CD4-positive, alpha-beta T cell treated with Interleukin-6 at 100 ng/mL for 8 hours (primary cell): Measurements from ENCODE around the gene EPAS1.
"Not testable (repeated sequence)": the region's sequence is repeated elsewhere in the genome, so short reads cannot be mapped to it uniquely, and the experiment has no call there.

Source experiments
- DNase-seq: peaks from one replicate; pipeline ENCODE4 v3.0.0-alpha.2; 2020; ENCODE audit warnings: mixed read lengths, low spot score

EPAS1 gene

DNA sequence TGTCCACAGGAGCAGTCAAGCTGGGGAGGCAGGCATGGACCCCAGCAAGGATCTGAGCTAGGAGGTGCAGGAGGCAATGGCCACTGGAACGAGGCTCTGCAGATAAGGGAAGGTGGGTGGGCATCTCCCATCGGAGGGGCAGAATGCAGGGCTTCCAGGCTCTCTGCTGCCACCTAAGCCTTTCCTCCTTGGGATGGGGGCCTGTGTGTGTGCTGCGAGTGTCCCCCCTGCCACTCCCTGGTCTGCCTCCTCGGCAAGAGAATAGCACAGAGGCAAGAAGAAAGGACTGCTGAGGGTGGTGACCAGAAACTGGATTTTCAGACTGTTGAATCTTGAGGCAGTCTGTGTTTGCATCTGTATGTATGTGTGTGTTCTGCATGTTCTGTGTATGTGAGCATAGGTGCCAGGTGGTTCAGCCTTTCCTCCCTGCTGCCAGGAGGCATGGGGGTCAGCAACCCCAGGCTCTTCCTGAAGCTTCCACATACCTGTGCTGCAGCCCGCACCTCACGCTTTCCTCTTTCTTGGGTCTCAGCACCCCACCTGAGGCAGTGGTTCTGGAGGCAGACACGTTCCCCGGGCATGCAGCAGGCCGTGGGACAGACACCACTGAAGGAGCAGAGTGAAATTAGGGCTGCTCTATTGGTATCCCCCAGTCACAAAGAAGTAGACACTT is 86.7 kb downstream of the EPAS1 start:
- DNase-seq, result no peak

DNA sequence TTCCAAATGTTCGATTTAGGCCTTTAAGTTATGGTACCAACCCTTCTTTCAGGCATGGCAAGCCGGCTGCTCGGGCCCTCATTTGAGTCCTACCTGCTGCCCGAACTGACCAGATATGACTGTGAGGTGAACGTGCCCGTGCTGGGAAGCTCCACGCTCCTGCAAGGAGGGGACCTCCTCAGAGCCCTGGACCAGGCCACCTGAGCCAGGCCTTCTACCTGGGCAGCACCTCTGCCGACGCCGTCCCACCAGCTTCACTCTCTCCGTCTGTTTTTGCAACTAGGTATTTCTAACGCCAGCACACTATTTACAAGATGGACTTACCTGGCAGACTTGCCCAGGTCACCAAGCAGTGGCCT is 87.2 kb downstream of the EPAS1 start:
- DNase-seq, result no peak

GRCh38 chr2:46385786-46386577 is 88.8 kb downstream of the EPAS1 start:
- DNase-seq, result no peak

GRCh38 chr2:46386763-46387162 is 89.6 kb downstream of the EPAS1 start:
- DNase-seq, result no peak

GRCh38 chr2:46387292-46387691 is 90.1 kb downstream of the EPAS1 start:
- DNase-seq, result no peak

DNA sequence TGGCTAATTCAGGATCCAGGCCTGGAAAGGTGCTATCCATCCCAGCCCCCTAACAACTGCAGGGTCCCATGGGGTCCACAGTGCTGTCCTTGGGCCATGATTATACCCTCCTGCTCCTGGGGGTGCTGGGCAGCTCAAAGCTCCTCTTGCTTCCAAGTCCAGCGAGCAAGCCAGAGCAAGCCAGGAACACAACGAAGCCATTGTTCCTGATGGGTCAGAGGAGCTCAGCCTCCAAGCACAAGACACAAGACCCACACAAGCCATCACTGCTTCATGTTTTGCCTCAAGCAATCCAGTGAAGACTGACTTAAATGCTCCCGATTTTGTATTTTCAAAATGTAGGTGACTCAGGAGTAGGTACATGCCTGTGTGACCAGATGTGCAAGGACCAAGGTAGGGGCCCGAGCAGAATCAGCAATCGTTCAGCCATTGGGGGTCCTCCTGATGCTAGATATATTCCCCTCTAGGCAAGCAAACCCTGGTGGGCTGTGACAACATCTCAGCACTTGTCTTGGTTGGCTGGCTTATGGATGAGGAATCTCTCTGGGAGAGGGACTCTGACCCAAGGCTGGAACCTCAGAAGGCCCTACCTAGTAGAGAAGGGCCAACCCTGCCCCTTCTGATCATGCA is 90.8 kb downstream of the EPAS1 start:
- no peak for DNase-seq

DNA sequence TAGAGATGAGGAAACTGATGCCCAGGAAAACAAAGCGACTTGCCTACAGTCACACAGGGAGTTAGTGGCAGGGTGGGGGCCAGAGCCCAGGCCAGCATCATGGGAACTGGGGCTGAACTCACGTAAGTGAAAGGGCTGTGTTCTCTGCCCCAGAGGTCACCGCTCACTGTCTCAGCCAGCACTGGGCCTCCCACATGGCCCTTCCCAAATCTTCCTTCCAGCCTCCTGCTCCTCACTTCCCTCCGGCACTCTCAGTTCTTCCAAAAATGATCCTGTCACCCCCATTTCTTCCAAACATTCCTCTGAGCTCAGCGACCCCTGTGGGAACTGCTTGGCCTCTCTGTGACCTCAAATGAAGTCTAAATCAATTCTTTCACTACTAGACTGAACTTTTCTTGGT is 91.7 kb downstream of the EPAS1 start:
- DNase-seq, result no peak

- no peak for DNase-seq
Observed at GRCh38 chr2:46389417-46389916, 92.3 kb downstream of the EPAS1 start.

GRCh38 chr2:46390036-46390435 is 92.8 kb downstream of the EPAS1 start:
- no peak for DNase-seq

DNA sequence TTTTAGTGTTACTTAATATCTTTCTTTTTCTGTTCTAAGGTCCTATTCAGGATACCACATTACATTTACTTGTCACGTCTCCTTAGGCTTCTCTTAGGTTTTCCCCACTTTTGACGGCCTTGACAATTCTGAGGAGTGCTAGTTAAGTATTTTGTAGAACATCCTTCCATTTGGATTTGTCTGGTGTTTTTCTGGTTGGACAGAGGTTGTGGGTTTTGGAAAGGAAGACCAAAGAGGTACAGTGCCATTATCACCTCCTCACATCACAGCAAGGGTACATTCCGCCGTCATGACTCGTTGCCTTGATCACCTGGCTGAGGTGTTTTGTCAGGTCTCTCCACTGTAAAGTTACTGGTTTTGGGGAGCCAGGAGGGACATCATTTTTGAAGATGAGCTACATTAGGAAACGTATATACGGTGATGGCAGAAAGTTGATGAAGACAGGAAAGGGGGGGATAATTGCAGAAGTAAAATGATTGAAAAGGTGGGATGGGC is 93.7 kb downstream of the EPAS1 start:
- DNase-seq, result no peak

DNA sequence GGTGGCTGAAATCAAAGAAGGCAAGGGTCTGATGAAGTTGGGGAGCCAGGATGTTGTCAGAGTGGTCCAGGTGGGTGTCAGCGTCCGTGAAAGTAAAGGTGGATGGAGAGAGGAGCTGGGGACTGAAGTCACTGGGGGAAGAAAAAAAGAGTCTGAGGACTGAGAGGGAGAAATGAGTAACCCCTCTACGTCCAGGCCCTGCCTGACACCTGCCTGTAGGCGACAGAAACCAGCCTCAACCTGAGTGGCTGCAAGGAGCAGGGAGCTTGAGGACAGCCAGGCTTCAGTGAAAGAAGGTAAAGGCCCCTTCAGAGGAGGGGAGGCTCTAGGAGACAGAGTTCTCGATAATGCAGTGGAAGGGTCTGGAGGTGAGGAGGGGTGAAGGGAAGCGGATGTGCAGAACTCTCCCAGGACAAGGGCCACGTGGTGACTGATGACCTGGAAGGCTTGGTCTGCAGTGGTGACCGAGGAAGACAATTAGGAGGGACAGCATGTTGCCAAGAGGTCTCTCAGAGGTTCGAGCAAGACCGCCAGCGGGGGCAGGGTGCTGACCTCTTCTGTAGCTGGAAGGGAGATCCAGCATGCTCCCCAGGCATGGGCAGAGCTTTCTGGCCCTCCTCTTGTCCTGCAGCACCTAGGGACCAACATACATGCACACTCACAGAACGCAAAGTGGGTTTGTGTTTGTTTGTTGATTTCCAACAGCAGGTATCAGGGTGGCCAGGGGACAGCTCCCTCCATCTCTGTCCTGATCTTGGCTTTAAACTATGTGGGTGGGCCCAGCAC is 95.5 kb downstream of the EPAS1 start:
- no peak for DNase-seq

DNA sequence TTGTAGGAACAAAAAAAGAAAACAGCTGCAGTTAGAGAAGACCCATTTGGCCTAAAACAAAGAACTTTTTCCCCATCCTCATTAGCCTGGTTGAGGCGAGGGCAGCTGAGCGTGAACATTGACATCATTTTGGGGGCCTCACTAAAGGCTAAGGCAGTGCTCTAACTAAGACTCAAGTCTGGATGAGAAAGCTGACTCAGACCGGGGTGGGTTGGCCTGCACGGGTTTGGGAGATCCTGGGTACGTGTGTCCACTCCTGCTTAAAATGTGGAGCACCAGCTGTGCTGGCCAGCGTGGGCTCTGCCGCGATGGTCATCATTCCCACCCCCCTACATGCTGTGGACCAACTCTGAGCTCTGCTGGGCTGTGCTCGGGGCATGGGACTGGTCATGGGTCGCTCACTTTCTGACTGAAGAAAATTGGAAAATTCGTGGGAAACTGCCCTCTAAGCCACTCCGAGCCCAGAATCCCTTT is 96.2 kb downstream of the EPAS1 start:
- DNase-seq, result no peak

GRCh38 chr2:46393865-46394264 is 96.7 kb downstream of the EPAS1 start:
- DNase-seq, result no peak

DNA sequence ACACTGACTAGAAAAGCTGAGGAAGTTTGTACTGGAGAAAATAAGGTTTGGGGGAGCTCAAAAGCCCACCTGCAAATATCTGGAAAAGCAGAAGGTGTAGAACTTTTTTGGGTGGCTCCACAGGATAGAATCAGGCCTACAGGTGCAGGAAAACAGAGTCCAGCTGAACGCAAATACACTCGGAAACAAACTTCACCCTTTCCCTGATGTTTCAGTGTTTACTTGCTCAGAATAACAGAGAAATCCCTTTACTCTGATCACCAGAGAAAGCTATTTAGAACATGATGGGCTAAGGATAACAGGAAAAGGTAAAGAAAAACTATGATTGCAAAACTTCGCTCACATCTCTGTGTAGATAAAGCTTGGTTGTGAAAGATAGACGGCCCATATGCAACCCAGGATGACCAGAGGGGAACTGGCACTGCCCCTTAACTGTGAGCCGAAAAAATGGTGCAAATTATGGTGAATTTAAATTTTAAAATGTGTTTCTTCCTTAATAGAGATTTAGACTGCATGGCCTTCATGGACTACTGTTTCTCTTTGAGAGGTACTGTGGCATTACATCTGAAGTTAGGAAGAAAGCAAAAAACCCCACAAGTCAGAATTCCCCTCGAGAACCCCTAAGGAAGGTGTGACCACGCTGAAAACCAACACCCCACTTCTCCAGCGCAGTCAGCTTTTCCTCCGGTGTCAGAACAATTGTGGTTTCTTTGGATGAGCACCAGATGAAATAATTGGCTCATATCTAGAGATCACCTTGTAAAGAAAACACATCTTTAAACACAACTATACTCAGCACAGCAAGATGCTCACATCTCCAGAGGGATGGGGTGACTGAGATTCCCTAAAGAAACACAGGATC is 97.7 kb downstream of the EPAS1 start:
- no peak for DNase-seq

GRCh38 chr2:46395730-46396129 is 98.5 kb downstream of the EPAS1 start:
- not testable (repeated sequence) for DNase-seq

DNA sequence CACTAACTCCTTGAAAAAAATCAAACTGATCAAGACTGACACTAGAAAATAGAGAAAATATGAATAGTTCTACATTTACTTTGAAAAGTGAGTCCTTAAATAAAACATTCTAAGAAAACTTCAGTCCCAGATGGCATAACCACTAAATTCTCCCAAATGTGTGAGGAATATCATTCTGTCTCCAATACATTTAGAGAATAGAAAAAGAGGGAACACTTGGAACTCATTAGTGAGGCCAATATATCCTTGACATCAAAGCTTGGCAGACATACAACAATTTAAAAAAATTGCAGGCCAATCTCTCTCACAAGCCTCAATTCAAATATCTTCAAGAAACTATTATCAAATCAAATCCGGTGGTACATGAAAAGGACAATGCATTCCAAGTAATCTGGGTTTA is 102.8 kb downstream of the EPAS1 start:
- DNase-seq, result no peak

GRCh38 chr2:46402874-46403273 is 105.7 kb downstream of the EPAS1 start:
- no peak for DNase-seq

DNA sequence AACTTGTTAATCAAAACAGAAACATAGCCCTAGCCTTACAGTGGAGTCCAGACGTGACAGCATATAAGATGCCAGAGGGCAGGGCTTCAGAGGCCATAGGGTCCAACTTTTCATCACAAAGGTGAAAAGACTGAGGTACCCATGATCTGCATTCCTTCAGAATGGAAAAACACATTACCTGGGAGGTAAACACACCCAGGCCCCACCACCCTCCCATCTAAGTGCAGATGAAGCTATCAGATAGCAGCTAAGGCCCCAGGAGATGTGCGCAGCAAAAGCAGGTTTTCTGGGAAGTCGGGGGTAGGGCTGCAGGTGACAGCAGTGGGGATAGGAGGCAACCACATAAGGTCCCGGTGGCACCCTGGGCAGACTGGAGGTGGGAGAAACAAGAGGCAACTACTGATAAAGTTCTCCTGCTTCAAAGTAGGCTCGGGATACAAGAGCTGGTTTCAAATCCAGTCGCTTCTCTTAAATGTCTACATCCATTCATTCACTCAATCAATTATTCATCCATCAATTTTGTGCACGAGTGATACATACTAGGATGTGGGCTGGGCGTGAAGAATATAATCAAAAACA is 107.1 kb downstream of the EPAS1 start:
- no peak for DNase-seq

DNA sequence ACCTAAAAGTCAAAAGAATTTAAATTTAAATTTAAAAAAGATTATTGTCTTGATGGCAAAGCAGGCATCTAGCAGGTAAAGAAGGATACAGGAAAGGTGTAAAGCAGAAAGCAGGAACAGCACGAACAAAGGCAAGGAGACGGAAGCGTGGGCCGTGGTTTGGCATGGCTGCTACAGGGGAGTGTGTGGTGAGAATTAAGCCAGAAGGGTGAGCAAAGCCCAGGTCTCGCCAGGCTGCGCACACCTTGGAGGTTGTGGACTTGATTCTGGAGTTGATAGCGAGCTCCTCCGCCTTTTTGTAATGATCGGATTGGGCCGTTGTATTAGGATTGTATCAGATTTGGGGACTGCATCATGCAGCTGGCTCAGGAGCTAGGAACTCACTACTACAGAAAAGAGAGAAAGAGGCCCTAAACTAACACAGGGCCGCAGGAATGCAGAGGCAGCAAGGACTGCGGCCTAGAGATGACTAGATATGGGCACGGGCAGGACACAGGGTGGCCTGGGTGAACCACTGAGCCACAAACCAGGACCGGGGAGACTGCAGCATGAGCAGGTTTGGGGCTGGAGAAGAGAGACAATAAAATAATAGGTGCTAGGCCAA is 110.7 kb downstream of the EPAS1 start:
- no peak for DNase-seq

DNA sequence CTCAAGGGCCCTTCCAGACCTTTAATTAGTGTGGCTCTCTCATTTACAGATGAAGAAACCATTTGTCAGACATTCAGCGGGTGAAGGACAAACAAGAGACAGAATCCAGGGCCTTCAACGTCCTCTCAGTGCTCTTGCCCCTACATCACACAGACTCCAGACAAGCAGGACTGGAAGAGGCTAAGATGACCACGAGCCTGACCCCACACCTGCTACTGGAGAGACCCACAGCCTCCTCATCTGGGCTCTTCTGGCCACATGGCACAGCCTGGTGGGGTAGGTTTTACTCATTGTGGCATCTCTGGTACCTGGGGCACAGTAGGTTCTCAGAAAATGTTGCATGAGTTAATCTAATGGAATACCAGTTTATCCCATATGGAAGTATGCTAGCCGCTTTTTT is 112.5 kb downstream of the EPAS1 start:
- no peak for DNase-seq
